Cardiac muscle cell (in vitro differentiated cells and primary cell): ENCODE data around the gene PDIA2. TPM values are rescaled to one million over a fixed set of nuclear protein-coding genes. Genes with fewer than 3 reads are reported as not detected.

Experiments used
- DNase-seq, 2 donors: peaks; one replicate each; pipeline versions ENCODE4 v3.0.0 to v3.0.0-alpha.2; 2010 to 2017; ENCODE audit warnings: low read depth in 1 of 2, low spot score in 1 of 2
- H3K27ac ChIP-seq: fragments of 200-600 bp; sonication (generic); 2 replicates; pipeline ENCODE4 v1.5.1; 2016
- H3K27me3 ChIP-seq: fragments of 200-600 bp; sonication (generic); 2 replicates; pipeline ENCODE4 v1.6.0; 2016; ENCODE audit warnings: control low read depth
- H3K36me3 ChIP-seq: fragments of 200-600 bp; sonication (generic); 2 replicates; pipeline ENCODE4 v1.5.1; 2016; ENCODE audit warnings: control low read depth
- H3K4me1 ChIP-seq: fragments of 200-600 bp; sonication (generic); 2 replicates; pipeline ENCODE4 v1.8.1; 2017; ENCODE audit warnings: low read depth, mild to moderate bottlenecking, mixed run types
- H3K4me3 ChIP-seq: fragments of 200-600 bp; sonication (generic); 2 replicates; pipeline ENCODE4 v1.5.1; 2016; ENCODE audit warnings: mild to moderate bottlenecking
- H3K9me3 ChIP-seq: fragments of 200-600 bp; sonication (generic); 2 replicates; pipeline ENCODE4 v1.5.1; 2017; ENCODE audit warnings: low read depth, mild to moderate bottlenecking, control low read depth
- CTCF ChIP-seq: IDR thresholded peaks from 2 replicates; pipeline ENCODE4 v1.5.1; 2012; ENCODE audit warnings: low read depth, mild to moderate bottlenecking, low read length
- polyA plus RNA-seq: library from polyadenylated mRNA; unstranded; fragments of >200 nt; fragmentation: Nextera tagmentation; extraction: Ambion mirVana; gene quantifications from 2 replicates; pipeline ENCODE4 v1.2.1, GENCODE V29; 2016
- total RNA-seq: library from RNA; depleted of rRNA; stranded (reverse); fragments of >200 nt; gene quantifications from 2 replicates; pipeline ENCODE4 v1.2.3, GENCODE V29; 2016

The PDIA2 gene
- total and polyA plus RNA-seq, 2 experiments from 2014 or later: 1.7 to 3.2 TPM

GRCh38 chr16:268141-269053, 14.6 kb upstream of the PDIA2 start:
- Histone ChIP-seq H3K4me1 (no peaks in the 10 kb centered on the region), H3K27me3 (no peaks in the 10 kb centered on the region), H3K9me3 (no peaks in the 10 kb centered on the region), H3K36me3 (peaks cover 9% of the 10 kb centered on the region), H3K4me3 (no peak overlapping the region), H3K27ac (no peak overlapping the region)
- TF ChIP-seq CTCF: no peak
- DNase-seq: no peak

- DNase-seq: no peak
- H3K9me3 ChIP-seq: no peaks in the 10 kb centered on the region
Measured at GRCh38 chr16:269061-269796, 13.7 kb upstream of the PDIA2 start.

GRCh38 chr16:270381-271255, 12.3 kb upstream of the PDIA2 start:
- H3K9me3 ChIP-seq: no peaks in the 10 kb centered on the region
- no peak for DNase-seq
- peaks cover 20% of the 10 kb centered on the region for H3K27me3 ChIP-seq

More at GRCh38 chr16:269061-269796, 13.7 kb upstream of the PDIA2 start:
- Histone ChIP-seq H3K27me3 (peaks cover 6% of the 10 kb centered on the region), H3K27ac (no peak overlapping the region), H3K4me3 (no peak overlapping the region), H3K36me3 (peaks cover 4% of the 10 kb centered on the region), H3K4me1 (no peaks in the 10 kb centered on the region)
- no peak for TF ChIP-seq CTCF

GRCh38 chr16:272633-273546, 10.1 kb upstream of the PDIA2 start:
- Histone ChIP-seq H3K9me3 (no peaks in the 10 kb centered on the region), H3K4me1 (no peaks in the 10 kb centered on the region), H3K4me3 (no peak overlapping the region), H3K27me3 (peaks cover 37% of the 10 kb centered on the region), H3K27ac (no peak overlapping the region), H3K36me3 (no peaks in the 10 kb centered on the region)
- TF ChIP-seq CTCF: no peak
- DNase-seq: no peak

More at GRCh38 chr16:270381-271255, 12.3 kb upstream of the PDIA2 start:
- H3K4me3 ChIP-seq: no peak overlapping the region
- TF ChIP-seq CTCF: no peak
- no peak overlapping the region for H3K27ac ChIP-seq
- H3K4me1 ChIP-seq: no peaks in the 10 kb centered on the region
- no peaks in the 10 kb centered on the region for H3K36me3 ChIP-seq
